ENCODE data around the gene GGA1. TPM values are rescaled to one million over a fixed set of nuclear protein-coding genes. Genes with fewer than 3 reads are reported as not detected.
A peak's percentile ranks its signal among the peaks of the same experiment; 100 is the strongest.

GGA1 gene
- total and polyA plus RNA-seq, 5 donors from 2014 or later = 14.0 to 69.7 (median 16.9) TPM

DNA sequence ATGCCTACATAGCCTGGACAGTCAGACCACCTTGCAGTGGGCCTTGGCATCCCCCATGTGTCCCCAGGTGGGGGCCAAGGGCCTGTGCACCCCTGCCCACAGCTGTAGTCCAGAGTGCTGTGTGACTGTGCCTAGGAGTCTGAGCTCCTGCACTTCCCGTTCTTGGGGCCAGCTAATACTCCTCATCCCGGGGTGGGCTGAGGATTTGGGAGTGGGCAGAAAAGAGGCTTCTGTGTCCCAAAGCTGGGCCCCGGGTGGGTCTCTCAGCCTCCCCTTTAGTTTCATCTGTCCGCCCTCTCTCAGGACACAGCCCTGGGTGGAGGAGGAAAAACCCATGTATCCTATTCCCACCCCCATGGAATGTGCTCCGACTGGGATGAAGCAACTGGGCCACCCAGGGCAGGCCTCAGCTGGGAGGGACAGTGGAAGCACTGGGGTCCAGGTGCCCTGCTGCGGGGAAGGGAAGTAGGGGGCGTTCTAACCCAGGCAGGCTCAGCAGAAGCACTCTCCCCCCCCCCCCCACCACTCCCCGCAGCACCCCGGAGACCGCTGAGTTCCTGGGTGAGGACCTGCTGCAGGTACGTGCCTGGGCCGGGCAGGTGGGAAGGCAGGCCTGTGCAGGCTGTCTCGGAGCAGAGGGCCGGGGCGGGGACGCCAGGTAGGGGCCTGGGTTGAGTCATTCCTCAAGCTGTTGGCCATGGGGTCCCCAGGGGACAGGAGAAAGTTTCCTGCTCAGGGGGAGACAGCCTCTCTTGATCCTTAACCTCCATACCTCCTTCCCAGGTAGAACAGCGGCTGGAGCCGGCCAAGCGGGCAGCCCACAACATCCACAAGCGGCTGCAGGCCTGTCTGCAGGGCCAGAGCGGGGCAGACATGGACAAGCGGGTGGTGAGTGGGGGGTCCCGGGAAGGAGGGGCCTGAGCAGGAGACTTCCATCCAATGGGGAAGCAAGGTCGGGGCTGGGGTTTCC, 32.2 kb downstream of the GGA1 start:
- peaks cover 16% of the 10 kb centered on the region for H3K36me3 Mint-ChIP-seq
- DNase-seq = peak in 1 of 3 donors; percentile 40
- peak in 1 of 2 donors; percentile 16 for ATAC-seq (ENCODE audit: low read depth in 2 of 2)

DNA sequence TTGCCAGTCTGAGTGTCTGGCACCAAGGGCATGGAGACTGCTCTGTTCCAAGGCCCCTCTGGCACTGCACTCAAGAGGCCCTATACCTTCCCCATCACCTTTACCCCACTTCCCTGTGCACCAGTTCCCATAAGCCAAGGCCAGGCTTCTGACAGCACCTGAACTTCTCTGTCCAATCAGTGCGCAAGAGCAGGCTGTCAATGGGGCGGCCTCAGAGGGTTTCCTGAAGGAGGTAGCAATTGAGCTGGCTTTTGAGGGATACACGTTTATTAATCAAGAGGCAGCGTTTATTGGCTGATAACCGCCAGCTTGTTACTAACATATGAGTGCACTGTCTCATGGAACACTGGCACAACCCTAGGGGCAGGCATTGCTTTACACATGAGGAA, 32.9 kb downstream of the GGA1 start:
- H3K27me3 ChIP-seq (ENCODE audit: control insufficient read depth, insufficient read depth, low read length) = no peaks in the 10 kb centered on the region
- peak overlapping the region; percentile 88 for H3K27ac ChIP-seq (ENCODE audit: insufficient read depth, low read length, poor library complexity, severe bottlenecking)
- H3K27ac Mint-ChIP-seq = peak overlapping the region in 2 of 3 donors; percentile 11 to 85
- DNase-seq (no peak), ATAC-seq (ENCODE audit: low read depth in 2 of 2) (no peak)
- H3K4me3 Mint-ChIP-seq = peak overlapping the region; percentile 91 to 98 (median 98)
- H3K27me3 Mint-ChIP-seq = no peaks in the 10 kb centered on the region
- H3K9me3 ChIP-seq (ENCODE audit: control insufficient read depth in 2 of 2, low read length in 2 of 2) = no peaks in the 10 kb centered on the region
- H3K36me3 ChIP-seq (ENCODE audit: control insufficient read depth, insufficient read depth, low read length) = peaks cover 44% of the 10 kb centered on the region
- H3K4me1 ChIP-seq (ENCODE audit: control insufficient read depth, insufficient read depth, low read length, poor library complexity, severe bottlenecking) = peaks cover 64% of the 10 kb centered on the region
- no peaks in the 10 kb centered on the region for H3K9me3 Mint-ChIP-seq
- peaks cover 0 to 69% (median 35%) of the 10 kb centered on the region in 4 donors for H3K4me1 Mint-ChIP-seq
- H3K4me3 ChIP-seq (ENCODE audit: low read depth, low read length) = peak overlapping the region; percentile 50
- peaks cover 16% of the 10 kb centered on the region for H3K36me3 Mint-ChIP-seq

More for the DNA sequence above, 32.2 kb downstream of the GGA1 start:
- H3K27ac ChIP-seq (ENCODE audit: insufficient read depth, low read length, poor library complexity, severe bottlenecking) = peak overlapping the region; percentile 88
- Mint-ChIP-seq H3K4me3 (peak overlapping the region; percentile 91 to 98 (median 98)), H3K27me3 (no peaks in the 10 kb centered on the region), H3K27ac (peak overlapping the region; percentile 85 to 96 (median 87)), H3K4me1 (peaks cover 0 to 74% (median 39%) of the 10 kb centered on the region in 4 donors), H3K9me3 (no peaks in the 10 kb centered on the region)
- peaks cover 37% of the 10 kb centered on the region for H3K36me3 ChIP-seq (ENCODE audit: control insufficient read depth, insufficient read depth, low read length)
- H3K4me1 ChIP-seq (ENCODE audit: control insufficient read depth, insufficient read depth, low read length, poor library complexity, severe bottlenecking) = peaks cover 71% of the 10 kb centered on the region
- H3K4me3 ChIP-seq (ENCODE audit: low read depth, low read length) = peak overlapping the region; percentile 80
- no peaks in the 10 kb centered on the region for H3K27me3 ChIP-seq (ENCODE audit: control insufficient read depth, insufficient read depth, low read length)
- no peaks in the 10 kb centered on the region for H3K9me3 ChIP-seq (ENCODE audit: control insufficient read depth in 2 of 2, low read length in 2 of 2)

DNA sequence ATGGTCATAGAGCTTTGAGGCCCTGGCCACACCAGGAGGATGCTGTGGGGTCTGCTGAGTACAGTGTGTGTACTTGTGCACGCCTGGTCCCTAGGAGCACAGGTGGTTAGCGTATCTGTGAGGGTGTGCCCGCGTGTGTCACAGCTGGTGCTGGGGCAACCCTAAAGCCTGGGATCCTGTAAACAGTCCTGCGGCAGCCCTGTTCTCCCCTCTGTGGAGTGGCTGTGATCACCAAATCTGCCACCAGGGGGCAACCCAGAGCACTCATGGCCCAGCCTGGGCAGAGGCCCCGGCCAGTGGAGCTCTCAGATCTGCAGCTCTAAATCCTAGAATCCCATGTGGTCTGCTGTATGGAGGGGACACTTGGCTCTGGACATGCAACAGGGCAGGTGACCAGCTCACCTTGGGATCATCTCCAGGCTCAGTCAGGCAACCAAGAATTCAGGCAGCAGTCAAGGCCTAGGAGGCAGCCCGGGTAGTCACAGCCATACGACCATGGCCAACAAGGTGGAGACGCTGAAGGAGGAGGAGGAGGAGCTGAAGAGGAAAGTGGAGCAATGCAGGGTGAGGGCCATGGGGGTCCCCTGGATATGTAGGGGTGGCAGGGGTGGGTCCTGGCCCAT, 34.7 kb downstream of the GGA1 start:
- Mint-ChIP-seq H3K36me3 (peaks cover 16% of the 10 kb centered on the region), H3K9me3 (no peaks in the 10 kb centered on the region), H3K27me3 (no peaks in the 10 kb centered on the region), H3K27ac (peak overlapping the region; percentile 43 to 95 (median 88)), H3K4me1 (peaks cover 0 to 54% (median 25%) of the 10 kb centered on the region in 4 donors), H3K4me3 (peak overlapping the region; percentile 56 to 98 (median 72))
- H3K36me3 ChIP-seq (ENCODE audit: control insufficient read depth, insufficient read depth, low read length) = peaks cover 61% of the 10 kb centered on the region
- no peak overlapping the region for H3K27ac ChIP-seq (ENCODE audit: insufficient read depth, low read length, poor library complexity, severe bottlenecking)
- no peaks in the 10 kb centered on the region for H3K9me3 ChIP-seq (ENCODE audit: control insufficient read depth in 2 of 2, low read length in 2 of 2)
- H3K4me3 ChIP-seq (ENCODE audit: low read depth, low read length) = no peak overlapping the region
- no peaks in the 10 kb centered on the region for H3K27me3 ChIP-seq (ENCODE audit: control insufficient read depth, insufficient read depth, low read length)
- DNase-seq (peak; percentile 74 to 82 (median 79)), ATAC-seq (ENCODE audit: low read depth in 2 of 2) (peak; percentile 63 to 72)
- H3K4me1 ChIP-seq (ENCODE audit: control insufficient read depth, insufficient read depth, low read length, poor library complexity, severe bottlenecking) = peaks cover 46% of the 10 kb centered on the region

DNA sequence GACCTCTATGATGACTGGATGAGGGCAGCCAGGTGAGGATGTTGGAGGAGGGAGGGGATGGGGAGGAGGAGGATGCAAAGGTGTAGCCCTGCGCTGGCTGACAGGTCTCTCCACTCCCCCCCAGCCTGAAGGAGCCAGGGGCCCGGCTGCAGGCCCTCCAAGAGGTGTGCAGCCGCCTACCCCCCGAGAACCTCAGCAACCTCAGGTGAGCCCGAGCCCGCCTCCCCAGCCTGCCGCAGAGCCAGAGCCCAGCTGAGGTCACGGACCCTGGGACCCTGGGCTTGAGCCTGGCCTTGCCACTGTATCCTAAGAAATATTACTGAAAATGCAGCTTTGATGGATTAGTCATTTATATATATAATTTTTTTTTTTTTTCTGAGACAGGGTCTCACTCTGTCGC, 38.7 kb downstream of the GGA1 start:
- peaks cover 0 to 32% (median 14%) of the 10 kb centered on the region in 4 donors for H3K4me1 Mint-ChIP-seq
- peaks cover 23% of the 10 kb centered on the region for H3K36me3 Mint-ChIP-seq
- no peak for DNase-seq
- Histone ChIP-seq H3K27ac (ENCODE audit: insufficient read depth, low read length, poor library complexity, severe bottlenecking) (no peak overlapping the region), H3K27me3 (ENCODE audit: control insufficient read depth, insufficient read depth, low read length) (no peaks in the 10 kb centered on the region), H3K36me3 (ENCODE audit: control insufficient read depth, insufficient read depth, low read length) (peaks cover 86% of the 10 kb centered on the region), H3K4me1 (ENCODE audit: control insufficient read depth, insufficient read depth, low read length, poor library complexity, severe bottlenecking) (peaks cover 15% of the 10 kb centered on the region), H3K9me3 (ENCODE audit: control insufficient read depth in 2 of 2, low read length in 2 of 2) (no peaks in the 10 kb centered on the region), H3K4me3 (ENCODE audit: low read depth, low read length) (no peak overlapping the region)
- no peak for ATAC-seq (ENCODE audit: low read depth in 2 of 2)
- no peaks in the 10 kb centered on the region for H3K9me3 Mint-ChIP-seq
- no peak overlapping the region for H3K4me3 Mint-ChIP-seq
- no peaks in the 10 kb centered on the region for H3K27me3 Mint-ChIP-seq
- H3K27ac Mint-ChIP-seq = no peak overlapping the region

DNA sequence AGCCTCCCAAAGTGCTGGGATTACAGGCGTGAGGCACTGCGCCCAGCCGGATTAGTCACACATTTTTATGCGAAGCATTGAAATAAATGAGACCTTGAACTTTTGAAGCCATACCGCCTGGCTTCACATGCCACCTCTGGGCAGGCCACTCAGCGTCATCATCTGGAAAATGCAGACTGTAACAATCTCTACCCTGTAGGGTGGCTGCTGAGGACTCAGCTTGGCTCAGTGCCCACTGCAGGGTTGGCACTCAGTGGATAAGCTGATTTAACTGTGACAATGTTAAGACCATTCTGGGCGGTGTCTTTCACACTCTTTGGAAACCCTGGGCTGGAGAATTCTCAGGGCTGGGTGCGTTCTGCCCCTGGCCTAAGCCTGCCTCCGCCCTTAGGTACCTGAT, 39.3 kb downstream of the GGA1 start:
- no peak for DNase-seq
- H3K27me3 ChIP-seq (ENCODE audit: control insufficient read depth, insufficient read depth, low read length) = no peaks in the 10 kb centered on the region
- no peak overlapping the region for H3K4me3 ChIP-seq (ENCODE audit: low read depth, low read length)
- peaks cover 9% of the 10 kb centered on the region for H3K4me1 ChIP-seq (ENCODE audit: control insufficient read depth, insufficient read depth, low read length, poor library complexity, severe bottlenecking)
- Mint-ChIP-seq H3K27me3 (no peaks in the 10 kb centered on the region), H3K36me3 (peaks cover 18% of the 10 kb centered on the region), H3K4me3 (no peak overlapping the region), H3K4me1 (peaks cover 0 to 25% (median 11%) of the 10 kb centered on the region in 4 donors), H3K27ac (no peak overlapping the region), H3K9me3 (no peaks in the 10 kb centered on the region)
- H3K36me3 ChIP-seq (ENCODE audit: control insufficient read depth, insufficient read depth, low read length) = peaks cover 87% of the 10 kb centered on the region
- ATAC-seq (ENCODE audit: low read depth in 2 of 2) = no peak
- H3K27ac ChIP-seq (ENCODE audit: insufficient read depth, low read length, poor library complexity, severe bottlenecking) = no peak overlapping the region
- H3K9me3 ChIP-seq (ENCODE audit: control insufficient read depth in 2 of 2, low read length in 2 of 2) = no peaks in the 10 kb centered on the region

DNA sequence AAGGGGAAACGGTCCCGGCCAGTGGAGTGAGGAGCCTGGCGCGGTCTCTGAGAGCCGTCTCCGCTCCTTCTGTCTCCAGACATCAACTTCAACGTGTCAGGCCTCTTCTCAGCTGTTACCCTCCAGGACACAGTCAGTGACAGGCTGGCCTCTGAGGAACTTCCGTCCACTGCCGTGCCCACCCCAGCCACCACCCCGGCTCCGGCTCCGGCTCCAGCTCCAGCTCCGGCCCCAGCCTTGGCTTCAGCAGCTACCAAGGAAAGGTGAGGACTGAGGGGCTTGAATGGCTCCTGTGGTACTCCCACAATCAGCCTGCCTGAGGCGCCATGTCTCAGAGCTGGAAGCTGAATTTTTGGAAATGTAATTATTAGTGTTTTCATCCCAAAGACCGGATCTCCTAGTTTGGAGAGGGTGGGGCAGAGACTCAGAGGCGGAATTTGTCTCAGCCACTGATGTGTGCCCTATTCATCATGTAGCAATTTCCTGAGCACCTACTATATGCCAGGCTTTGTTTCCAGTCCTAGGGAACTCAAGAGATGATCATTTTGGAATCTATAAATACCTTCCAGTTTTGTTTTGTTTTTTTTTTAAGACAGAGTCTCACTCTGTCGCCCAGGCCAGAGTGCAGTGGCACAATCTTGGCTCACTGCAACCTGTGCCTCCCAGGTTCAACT, 42.0 kb downstream of the GGA1 start:
- no peak for DNase-seq
- no peak overlapping the region for H3K4me3 ChIP-seq (ENCODE audit: low read depth, low read length)
- H3K36me3 ChIP-seq (ENCODE audit: control insufficient read depth, insufficient read depth, low read length) = peaks cover 82% of the 10 kb centered on the region
- H3K9me3 ChIP-seq (ENCODE audit: control insufficient read depth in 2 of 2, low read length in 2 of 2) = no peaks in the 10 kb centered on the region
- H3K27ac Mint-ChIP-seq = no peak overlapping the region
- H3K4me1 Mint-ChIP-seq = peaks cover 0 to 12% (median 3%) of the 10 kb centered on the region in 4 donors
- H3K27me3 Mint-ChIP-seq = no peaks in the 10 kb centered on the region
- H3K4me1 ChIP-seq (ENCODE audit: control insufficient read depth, insufficient read depth, low read length, poor library complexity, severe bottlenecking) = no peaks in the 10 kb centered on the region
- H3K27ac ChIP-seq (ENCODE audit: insufficient read depth, low read length, poor library complexity, severe bottlenecking) = no peak overlapping the region
- H3K4me3 Mint-ChIP-seq = no peak overlapping the region
- H3K27me3 ChIP-seq (ENCODE audit: control insufficient read depth, insufficient read depth, low read length) = no peaks in the 10 kb centered on the region
- H3K9me3 Mint-ChIP-seq = no peaks in the 10 kb centered on the region
- ATAC-seq (ENCODE audit: low read depth in 2 of 2) = no peak
- H3K36me3 Mint-ChIP-seq = peaks cover 8% of the 10 kb centered on the region

DNA sequence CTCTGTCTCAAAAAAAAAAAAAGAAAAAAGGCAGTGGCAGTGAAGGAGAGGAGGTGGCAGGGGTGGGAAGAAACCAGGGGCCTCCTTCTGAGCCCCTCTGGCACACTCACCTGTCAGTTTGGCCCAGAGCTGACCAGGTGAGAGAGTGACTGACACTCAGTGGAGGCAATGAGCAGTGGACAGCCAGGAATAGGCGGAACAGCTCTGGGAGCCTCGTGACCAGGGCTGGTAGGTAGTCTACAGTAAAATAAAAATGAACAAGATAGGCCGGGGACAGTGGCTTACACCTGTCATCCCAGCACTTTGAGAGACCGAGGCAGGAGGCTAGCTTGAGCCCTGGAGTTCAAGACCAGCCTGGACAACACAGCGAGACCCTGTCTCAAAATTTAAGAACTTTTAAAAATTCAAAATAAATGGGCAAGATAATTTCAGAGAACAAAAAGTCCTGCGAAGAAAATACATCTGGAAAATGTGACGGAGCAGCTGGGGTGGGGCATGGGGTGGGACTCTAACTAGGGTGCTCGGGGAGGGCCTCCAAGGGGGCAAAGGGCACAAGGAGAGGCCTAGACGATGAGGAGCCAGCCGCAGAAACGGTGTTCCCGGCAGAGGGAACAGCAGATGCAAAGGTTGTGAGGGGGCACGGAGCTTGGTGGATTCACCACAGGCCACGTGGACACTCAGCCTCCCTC, 46.1 kb downstream of the GGA1 start:
- Histone ChIP-seq H3K9me3 (ENCODE audit: control insufficient read depth in 2 of 2, low read length in 2 of 2) (no peaks in the 10 kb centered on the region), H3K27ac (ENCODE audit: insufficient read depth, low read length, poor library complexity, severe bottlenecking) (no peak overlapping the region), H3K4me1 (ENCODE audit: control insufficient read depth, insufficient read depth, low read length, poor library complexity, severe bottlenecking) (peaks cover 13% of the 10 kb centered on the region), H3K4me3 (ENCODE audit: low read depth, low read length) (no peak overlapping the region), H3K27me3 (ENCODE audit: control insufficient read depth, insufficient read depth, low read length) (no peaks in the 10 kb centered on the region), H3K36me3 (ENCODE audit: control insufficient read depth, insufficient read depth, low read length) (peaks cover 44% of the 10 kb centered on the region)
- Mint-ChIP-seq H3K27me3 (no peaks in the 10 kb centered on the region), H3K4me1 (peaks cover 0 to 28% (median 11%) of the 10 kb centered on the region in 4 donors), H3K36me3 (peaks cover 3% of the 10 kb centered on the region), H3K9me3 (no peaks in the 10 kb centered on the region), H3K4me3 (no peak overlapping the region), H3K27ac (peak overlapping the region in 2 of 3 donors; percentile 14 to 46)
- DNase-seq (no peak), ATAC-seq (ENCODE audit: low read depth in 2 of 2) (no peak)
